Suppressor macrophage (primary cell): ENCODE data around the gene COL4A2.

ENCODE experiments used
- DNase-seq, 4 experiments: peaks; one replicate each; pipeline ENCODE4 v3.0.0-alpha.2; 2020 to 2022

COL4A2 gene

DNA sequence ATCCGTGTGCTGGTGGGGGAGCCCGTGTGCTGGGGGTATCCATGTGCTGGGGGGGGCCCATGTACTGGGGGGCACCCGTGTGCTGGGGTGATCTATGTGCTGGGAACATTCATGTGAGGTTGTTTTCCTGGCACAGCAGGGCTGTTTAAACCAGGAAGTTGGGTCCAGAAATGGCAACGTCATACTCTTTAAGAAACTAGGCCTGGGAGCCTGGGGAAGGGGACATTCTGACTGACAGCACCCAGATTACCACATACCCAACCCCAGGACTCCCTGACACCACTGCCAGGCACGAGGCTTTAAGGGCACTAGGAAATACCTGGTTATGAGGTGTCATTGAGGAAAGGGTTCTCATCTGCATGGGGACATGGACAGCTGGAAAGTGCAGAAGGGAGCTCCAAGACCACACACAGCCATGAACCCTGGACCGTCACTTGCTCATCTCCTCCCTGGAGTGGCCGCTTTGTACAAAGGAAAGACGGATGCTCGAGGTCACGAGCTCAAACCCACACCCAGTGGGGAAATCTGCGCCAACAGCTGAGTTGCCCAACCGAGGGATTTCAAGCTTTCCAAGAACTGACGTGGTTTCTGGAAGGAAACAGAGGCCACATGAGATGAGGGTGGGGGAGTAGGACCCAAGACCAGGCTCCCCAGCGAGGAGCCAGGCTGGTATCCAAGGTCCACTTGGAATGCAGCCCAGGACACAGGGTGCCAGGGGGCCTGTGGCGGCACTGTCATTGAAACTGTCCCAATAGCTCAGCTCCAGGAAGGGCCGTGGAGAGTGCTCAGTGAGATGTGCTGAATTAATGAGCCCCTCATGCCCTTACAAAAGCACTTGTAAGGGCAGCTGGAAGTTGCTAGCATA is 213.6 kb downstream of the COL4A2 start:
- DNase-seq = peak; percentile 96 to 98 (median 96)

DNA sequence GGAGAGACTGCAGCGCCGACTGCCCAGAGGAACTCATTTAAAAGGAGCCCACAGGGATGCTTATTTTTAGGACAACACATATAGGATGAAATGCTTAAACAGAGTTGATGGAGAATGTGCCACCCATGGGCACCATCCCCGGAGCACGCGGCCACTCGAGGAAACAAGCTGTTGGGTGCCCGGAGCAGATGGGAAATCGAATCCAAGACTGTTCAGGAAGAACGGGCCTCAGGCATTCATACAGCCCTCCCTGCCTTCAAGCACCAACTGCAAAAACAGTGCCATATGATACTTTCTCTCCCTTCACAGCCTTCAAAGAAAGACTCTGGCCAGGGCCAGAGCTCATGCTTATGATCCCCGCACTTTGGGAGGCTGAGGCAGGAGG is 214.2 kb downstream of the COL4A2 start:
- DNase-seq = no peak

DNA sequence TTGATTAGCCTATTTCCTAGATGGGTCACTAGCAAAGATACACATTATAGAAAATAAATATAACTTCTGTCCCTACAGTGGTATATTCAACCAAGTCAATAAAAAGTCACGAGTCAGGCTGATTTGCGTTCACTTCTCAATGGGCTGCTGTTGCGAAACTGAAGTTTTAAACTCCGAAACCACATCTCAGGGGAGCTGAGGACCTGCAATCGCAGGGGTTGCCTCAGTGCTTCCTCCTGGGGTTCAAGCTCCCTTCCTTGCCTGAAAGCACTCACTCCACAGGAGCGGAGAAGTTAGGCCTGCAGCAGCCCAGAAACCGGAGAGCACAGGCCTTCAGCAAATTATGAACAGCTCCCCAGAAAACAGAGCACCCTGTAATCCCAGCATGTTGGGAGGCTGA is 214.9 kb downstream of the COL4A2 start:
- peak; percentile 71 to 85 (median 80) for DNase-seq

DNA sequence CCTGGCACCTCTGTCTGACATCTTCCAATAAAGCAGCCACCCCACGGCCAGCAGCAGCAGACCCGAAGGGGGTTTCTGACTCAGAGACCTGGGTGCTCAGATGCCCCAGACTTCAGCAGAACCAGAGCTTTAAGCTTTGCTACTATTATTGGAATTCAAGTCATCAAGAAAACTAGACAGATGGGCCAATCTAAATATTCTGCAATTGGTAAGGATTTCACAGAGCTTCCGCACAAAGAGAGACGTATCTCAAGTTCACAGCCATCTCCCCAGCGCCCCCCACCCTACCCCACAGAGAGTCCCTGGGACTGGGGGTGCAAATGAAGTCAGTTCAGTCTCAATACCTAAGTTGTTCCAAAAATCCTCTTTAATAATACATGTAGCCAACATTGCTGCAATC is 215.6 kb downstream of the COL4A2 start:
- DNase-seq = no peak

DNA sequence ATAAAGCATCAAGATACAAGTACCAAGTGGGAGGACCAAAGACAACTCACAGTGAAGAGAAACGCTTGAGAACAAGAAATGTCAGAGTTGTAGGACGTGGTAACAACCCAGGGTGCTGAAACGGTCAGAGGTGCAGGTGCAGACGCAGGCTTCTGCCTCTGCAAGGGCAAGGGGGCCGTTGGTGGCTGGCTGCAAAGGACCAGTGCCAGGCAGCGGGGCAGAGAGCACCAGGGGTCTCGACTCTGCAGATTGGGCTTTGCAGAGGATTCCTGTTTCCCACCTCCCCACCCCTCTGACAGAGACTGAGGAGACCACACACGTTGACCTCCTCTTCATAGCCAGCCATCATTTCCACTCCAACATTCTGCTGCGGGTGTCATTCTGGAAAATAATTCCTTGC is 216.1 kb downstream of the COL4A2 start:
- no peak for DNase-seq

DNA sequence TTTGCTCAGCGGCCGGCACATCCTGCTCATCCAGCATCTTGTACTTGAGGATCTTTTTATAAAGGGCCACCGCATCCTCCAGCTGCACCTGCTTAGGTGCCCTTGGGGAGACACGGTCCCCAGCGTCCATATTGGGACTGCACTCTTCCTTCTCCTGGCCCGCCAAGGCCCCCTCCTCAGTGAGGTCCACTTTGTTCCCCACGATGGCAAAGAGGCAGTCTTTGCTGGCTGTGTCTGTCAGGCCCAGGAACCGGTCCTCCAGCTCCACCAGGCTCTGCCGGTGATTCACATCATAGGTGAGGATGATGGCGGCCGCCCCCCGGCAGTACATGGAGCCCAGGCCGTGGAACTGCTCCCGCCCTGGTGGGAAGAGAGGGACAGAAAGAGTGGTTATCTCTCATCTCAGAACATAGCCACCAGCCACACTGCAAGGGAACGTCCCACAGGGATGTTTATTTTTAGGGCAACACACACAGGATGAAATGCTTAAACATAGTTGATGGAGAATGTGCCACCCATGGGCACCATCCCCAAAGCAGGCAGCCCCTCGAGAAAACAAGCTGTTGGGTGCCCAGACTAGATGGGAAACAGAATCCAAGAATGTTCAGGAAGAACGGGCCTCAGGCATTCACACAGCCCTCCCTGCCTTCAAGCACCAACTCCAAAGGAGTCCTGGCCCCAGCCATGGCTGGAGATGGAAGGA is 216.9 kb downstream of the COL4A2 start:
- DNase-seq = no peak

DNA sequence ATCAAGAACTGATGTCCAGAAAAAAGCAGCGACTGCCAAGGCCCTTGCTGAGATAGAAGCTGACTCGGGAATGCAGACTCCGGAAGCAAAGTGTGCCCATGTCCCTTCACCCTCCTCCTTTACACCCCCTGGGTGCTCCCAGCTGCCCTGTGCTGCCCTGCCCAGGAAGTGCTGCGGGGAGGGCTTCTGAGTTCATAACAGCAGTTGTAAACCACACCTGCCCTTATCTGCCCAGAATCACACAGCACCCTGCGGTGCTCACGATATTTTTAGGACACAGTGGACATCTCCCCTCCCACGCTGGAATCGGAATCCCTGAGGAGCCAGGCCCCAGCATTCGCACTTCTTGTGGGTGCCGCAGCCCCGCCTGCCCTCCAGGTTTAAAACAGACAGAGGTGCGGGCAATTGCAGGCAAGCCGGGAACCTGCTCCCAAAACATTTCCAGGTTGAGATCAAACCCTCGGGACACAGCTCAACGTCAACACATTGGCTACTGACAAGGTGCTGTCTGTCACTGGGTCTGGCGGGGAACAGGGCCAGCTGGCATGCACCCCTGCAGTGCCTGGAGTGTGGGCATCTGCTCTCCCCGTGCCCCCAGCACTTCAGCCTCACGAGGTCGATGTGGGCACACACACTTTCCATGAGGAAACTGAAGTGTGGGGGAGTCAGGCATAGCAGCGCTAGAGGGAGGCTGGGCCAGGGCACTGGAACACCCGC is 217.6 kb downstream of the COL4A2 start:
- DNase-seq = peak in 3 of 4 experiments; percentile 40 to 61 (median 47)

DNA sequence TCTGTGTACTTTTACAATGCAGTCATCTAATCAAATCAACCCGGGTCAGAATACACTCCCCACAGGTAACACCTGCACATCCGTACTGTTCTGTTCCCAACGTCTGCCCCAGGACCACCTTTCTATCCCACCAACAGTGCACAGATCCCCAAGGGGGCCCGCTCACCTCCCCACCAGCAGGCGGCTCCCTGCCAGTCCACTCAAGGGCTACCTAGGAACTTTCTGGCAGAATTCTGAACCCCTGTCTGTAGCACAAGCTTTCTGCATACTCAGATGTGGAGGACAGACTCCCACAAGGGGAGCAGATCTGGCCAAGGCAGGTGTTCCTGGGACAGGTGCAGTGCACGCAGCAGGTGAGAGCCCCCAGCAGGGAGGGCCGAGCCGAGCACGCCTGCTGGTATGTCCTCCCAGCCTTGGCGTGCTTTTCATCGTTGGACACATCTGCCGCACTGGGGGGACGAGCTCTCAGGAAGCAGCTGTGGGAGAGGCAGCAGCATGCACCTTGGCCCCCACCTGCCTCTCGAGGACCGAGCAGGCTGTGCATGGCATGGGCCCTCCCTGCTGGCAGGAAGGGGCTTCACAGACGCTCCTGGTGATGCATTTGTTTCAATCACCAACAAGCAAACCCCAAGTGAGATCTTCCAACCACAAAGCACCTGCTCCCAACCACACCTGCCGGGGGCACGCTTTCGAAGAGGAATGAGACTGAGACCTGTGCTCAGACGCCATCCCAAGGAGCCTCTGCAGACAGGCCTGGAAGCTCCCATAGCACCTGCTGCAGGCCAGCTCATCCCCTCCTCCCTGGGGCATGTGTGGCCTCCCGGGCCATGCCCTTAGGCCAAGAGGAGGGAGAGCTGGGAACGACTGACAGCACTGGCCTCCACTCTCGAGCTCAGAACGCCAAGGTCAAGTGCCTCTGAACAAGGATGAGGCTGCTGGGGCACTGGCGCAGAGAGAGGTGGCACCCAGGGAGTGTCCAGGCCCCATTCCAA is 218.5 kb downstream of the COL4A2 start:
- no peak for DNase-seq

DNA sequence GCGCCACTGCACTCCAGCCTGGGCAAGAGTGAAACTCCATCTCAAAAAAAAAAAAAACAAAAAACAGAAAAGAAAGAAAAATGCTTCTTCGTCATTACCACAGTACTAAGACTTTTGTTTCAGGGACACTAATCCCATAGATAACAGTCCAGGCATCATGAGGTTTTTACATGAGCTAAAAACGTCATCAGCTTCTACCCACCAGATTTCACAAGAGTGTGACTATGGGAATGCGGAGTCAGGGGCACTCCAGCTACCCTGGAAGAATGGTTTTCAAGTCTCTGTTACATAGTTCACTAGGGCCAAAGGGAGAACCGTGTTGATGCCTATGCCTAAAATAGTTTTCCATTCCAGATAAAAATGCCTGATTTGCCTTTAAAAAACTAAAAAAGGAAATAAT is 221.3 kb downstream of the COL4A2 start:
- DNase-seq = peak; percentile 86 to 98 (median 90)

DNA sequence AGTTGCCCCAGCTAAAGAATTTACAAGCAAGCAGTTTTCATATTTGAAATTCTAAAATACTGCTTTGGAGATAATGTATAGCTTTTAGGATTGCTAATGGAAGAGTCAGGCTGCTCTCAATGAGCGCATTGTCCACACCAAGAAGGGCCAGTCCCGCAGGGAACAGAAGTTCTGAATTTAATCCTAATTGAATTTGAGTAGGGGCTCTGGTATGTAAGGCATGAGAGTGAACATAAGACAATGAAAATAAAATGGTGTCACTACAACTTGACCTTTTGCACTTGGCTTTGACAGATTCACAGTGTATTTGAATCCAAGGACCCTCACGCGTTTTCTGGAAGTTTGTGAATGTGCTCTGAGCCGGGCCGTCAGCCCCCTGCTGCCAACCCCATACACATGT is 221.8 kb downstream of the COL4A2 start:
- no peak for DNase-seq

DNA sequence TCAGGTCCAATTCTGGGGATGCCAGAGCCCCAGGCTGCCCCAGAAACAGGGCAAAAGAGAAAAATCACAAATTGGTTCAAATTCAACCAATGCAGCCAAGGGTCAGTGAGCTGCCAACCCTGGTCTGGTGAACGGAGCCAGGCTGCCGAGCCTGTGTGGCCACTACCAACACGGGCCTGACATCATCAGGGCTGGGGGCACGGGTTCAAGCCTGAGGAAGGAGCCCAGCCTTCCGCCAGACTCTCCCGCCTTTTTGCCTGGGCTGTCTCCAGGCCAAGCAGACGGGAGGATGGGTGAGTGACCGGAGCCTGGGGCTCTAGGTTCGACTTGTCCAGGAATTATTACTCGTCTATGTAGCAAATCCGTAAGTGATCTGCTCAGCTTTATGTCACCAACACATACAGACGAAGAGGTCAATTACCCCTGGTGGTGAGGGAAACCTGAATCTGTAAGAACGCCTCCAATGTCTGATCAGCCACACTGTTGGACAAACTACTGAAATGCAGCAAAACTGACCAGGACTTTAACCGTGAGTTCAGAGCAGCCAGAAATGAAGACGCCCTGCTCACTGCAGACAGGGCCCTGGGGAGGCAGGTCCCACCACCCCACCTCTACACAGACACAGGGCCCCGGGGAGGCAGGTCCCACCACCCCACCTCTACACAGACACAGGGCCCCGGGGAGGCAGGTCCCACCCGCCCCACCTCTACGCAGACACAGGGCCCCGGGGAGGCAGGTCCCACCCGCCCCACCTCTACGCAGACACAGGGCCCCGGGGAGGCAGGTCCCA is 222.6 kb downstream of the COL4A2 start:
- no peak for DNase-seq

DNA sequence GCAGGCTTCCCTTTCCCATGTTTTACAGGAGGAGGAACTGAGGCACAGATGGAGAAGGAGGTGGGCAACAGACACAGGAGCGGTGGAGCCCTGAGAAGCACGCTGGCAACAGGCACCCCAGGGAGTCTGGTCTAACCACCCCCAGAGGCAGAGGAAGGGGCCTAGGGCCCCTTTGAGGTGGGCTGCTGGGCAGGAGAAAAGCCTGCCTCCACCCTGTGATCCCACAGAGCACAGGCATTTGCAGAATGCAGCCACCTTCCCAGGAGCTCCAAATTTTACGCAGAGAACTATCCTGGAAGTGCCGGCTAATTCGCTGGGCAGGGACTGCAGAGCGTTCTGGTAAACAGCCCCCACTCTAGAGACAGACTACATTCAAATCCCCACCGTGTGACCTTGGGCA is 224.0 kb downstream of the COL4A2 start:
- DNase-seq = no peak

DNA sequence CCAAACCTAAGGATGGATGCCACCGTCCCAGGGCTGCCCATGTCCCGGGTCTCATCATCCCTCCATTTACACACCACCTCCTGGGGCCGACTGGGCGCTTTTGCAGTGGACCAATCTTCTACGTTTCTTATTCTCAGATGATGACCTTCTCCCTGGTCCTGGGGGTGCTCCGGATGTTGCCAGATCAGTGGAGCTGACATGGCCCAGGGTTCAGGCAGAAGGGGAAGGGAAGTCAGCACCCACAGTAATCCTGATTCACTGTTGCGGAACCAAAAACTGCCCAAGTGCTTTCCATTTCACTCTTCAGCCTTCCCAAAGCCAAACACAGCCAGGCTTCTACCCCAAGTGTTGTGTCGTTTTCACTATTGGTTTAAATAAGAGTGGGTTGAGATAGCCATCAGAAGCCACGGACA is 224.6 kb downstream of the COL4A2 start:
- peak; percentile 75 to 85 (median 76) for DNase-seq

DNA sequence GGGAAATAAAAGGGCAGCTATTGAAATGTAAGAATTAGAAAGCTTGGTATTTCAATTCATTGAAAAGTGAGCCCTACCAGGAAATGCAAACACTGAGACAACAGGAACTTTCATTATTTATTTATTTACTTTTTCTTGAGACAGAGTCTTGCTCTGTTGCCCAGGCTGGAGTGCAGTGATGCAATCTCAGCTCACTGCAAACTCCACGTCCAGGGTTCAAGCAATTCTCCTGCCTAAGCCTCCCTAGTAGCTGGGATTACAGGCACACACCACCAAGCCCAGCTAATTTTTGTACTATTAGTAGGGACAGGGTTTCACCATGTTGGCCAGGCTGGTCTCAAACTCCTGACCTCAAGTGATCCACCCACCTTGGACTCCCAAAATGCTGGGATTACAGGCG is 225.2 kb downstream of the COL4A2 start:
- peak in 1 of 4 experiments; percentile 38 for DNase-seq

DNA sequence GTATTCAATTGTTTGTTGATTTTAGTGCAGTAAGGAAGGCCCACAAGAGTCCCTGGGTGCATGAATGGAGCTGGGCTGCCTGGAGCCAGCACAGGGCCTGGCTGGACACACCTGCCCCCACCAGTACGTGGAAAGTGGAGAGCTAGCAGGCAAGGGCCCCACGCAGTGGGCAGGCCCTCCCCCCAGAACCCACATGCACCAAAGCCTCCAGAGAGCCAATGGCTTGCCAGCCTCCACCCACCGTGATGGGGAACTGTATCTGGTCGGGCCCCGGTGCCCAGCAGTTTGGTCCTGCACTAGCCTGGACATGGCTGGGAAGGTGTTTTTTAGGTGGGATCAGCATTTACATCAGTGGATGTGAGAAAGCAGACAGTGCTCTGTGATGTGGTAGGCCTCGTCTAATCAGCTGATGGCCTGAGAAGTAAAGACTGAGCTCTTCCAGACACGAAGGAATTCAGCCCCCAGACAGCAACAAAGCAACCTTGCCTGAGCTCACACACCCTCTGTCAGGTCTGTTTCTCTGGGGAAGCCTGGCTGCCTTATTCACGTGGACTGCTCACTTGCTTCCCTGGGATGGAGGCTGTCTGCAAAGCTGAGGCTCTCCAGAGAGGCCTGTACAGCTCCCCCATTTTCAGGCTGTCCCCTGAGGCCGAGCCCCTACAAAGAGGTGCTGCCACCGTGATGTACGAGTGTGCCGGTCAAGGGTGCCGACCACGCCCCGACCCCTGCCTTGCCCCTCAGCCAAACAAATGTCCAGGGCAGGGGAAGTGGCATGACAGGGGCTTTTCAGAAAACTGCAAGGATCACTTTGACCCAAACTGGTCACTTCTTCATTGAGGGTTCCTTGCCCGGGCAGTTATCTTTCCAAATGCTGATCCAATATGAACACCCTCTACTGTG is 226.9 kb downstream of the COL4A2 start:
- no peak for DNase-seq

DNA sequence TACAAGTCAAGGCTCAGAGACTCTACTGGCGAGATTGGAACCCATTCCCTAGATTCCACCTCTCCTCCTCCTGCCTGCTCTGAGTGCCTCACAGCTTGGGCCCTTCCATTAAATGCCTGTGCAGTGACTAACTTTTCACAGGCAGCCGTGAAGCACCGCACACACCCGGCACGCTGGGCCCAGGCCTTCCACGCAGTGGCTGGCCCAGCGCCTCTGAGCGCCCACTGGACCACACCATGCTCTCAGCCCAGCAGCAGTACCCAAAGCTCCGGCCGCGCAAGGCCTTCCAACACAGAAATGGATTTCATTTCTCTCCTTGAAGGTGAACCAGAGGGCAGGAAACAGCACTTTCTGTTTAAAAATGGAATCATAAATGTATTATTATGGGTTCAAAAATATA is 228.4 kb downstream of the COL4A2 start:
- DNase-seq = no peak

DNA sequence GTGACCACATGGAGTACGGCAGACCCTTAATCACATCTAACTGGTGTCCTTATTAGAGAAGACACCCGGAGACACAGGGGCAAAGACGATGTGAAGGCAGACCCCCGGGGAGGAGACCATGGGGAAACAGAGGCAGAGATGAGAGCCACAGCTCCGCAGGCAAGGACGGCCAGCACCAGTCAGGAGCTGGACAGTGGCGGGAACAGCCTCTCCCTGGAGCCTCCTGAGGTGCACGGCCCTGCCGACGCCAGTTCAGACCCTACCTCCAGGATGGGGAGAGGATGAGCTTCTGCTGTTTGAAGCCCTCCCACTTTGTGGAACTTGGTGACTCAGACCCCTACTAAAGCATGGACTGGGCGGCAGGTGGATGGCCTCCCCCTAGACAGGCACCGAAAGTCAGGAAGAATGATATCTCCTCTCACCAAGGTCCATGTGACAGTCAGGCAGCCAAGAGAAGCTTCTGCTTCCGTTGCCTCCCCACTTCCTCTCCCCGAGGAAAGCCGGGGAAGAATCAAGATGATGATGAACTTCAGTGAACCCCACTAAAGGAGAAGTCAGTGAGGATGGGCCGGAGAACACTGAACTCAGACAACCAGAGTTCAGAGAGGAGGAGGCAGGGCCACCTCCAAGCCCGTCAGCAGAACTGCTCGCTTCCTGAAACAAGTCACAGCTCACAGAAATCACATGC is 229.1 kb downstream of the COL4A2 start:
- peak; percentile 93 to 99 (median 96) for DNase-seq

DNA sequence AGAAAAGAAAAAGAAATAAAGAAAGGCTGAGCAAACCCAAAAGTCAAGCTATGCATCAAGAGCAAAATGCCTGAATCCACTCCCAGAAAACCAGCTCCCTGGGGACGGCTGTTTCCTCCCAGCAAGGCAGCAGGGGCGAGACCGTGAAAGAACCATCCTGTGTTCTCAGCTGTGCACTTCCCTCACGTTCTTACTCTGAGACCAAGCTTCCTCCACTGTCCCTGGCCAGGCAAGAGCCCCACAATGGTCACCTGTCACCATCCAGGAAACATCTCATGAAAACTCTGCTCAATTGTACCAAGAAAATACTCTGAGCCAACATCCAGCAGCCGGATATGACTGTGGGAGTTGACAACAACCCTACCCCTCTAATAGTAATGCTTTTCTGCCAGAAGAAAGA is 231.5 kb downstream of the COL4A2 start:
- peak; percentile 54 to 71 (median 66) for DNase-seq

DNA sequence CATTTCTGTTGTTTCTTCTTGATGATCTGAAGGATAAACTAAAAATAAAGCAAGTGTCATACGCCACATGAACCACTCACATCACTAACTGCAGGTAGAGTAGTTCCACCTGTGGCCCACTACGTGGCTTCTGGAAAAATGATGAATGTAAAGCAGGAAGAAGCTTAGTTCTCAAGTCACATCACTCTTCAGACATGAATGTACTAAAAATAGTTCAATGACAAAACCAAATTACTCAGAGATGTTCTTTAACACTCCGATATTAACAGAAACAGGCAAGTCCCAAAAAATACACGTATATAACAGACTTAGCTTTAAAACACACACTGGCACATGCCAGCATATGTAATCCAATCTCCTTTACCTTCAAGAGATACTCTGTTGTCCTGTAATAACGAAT is 232.8 kb downstream of the COL4A2 start:
- DNase-seq = no peak
